Endothelial cell of umbilical vein (primary cell): ENCODE measurements around the gene PAX5. TPM values are rescaled to one million over a fixed set of nuclear protein-coding genes. Genes with fewer than 3 reads are reported as not detected.

Experiments used
- BruUV-seq: library from RNA; stranded (reverse); fragments of 400-500 nt; replicated peaks from 2 replicates; lab custom pipeline; 2021; lab: Mats Ljungman, UMichigan
- CTCF ChIA-PET: fragments of 300-600, 350-600 bp; sonication (Branson Sonifier 250); formaldehyde crosslinking; loops from one replicate; lab custom pipeline; 2021; ENCODE audit warnings: antibody characterized with exemption, inconsistent platforms; lab: Charles Lee
- POLR2A ChIA-PET: fragments of 300-600, 350-600 bp; sonication (Branson Sonifier 250); formaldehyde crosslinking; loops from one replicate; lab custom pipeline; 2021; ENCODE audit warnings: antibody characterized with exemption, inconsistent platforms; lab: Charles Lee
- DNase-seq: peaks from one replicate; pipeline ENCODE4 v3.0.0-alpha.2; 2011; ENCODE audit warnings: low read depth, low spot score
- FAIRE-seq: peaks from 2 replicates; lab custom pipeline; 2011; peaks lifted over from hg19 to GRCh38; lab: Jason Lieb, UNC
- H2AFZ ChIP-seq: 2 replicates; pipeline ENCODE4 v1.6.0; 2012; ENCODE audit warnings: low read depth, low read length, control low read depth, inconsistent platforms
- H3K27ac ChIP-seq: 2 replicates; pipeline ENCODE4 v1.5.1; 2011; ENCODE audit warnings: low read depth, mild to moderate bottlenecking, control low read depth, low read length, moderate library complexity; ENCODE audit not compliant: insufficient read depth
- H3K27me3 ChIP-seq, 2 experiments: 2 replicates each; pipeline versions ENCODE4 v1.6.0 to v1.6.1; 2011; ENCODE audit warnings: low read length in 2 of 2, mixed read lengths in 1 of 2; ENCODE audit not compliant: control insufficient read depth in 2 of 2, insufficient read depth in 2 of 2
- H3K36me3 ChIP-seq, 2 experiments: 2 replicates in 1 of 2; 3 replicates in 1 of 2; pipeline ENCODE4 v1.5.1; 2011; ENCODE audit warnings: low read length in 2 of 2, mild to moderate bottlenecking in 1 of 2, moderate library complexity in 1 of 2; ENCODE audit not compliant: control insufficient read depth in 2 of 2, insufficient read depth in 2 of 2; ENCODE audit errors: extremely low read depth in 1 of 2
- H3K4me1 ChIP-seq: 3 replicates; pipeline ENCODE4 v1.5.1; 2011; ENCODE audit warnings: mild to moderate bottlenecking, low read length; ENCODE audit not compliant: control insufficient read depth, insufficient read depth; ENCODE audit errors: extremely low read depth
- H3K4me2 ChIP-seq: 2 replicates; pipeline ENCODE4 v1.6.1; 2011; ENCODE audit warnings: low read length, control low read depth, mixed read lengths; ENCODE audit not compliant: insufficient read depth
- H3K4me3 ChIP-seq, 3 experiments: fragments of 200-600 bp in 1 of 3; sonication (generic), shearing (Covaris generic) in 1 of 3; replicated peaks in 1 of 3; 2 replicates each; pipeline ENCODE4 v1.5.1; 2011 to 2016; ENCODE audit warnings: control low read depth in 3 of 3, low read length in 3 of 3, mild to moderate bottlenecking in 2 of 3, inconsistent platforms in 1 of 3, low read depth in 1 of 3, moderate library complexity in 1 of 3; ENCODE audit not compliant: insufficient read depth in 1 of 3
- H3K79me2 ChIP-seq: 2 replicates; pipeline ENCODE4 v1.6.0; 2012; ENCODE audit warnings: low read length, inconsistent platforms; ENCODE audit not compliant: control insufficient read depth, insufficient read depth
- H3K9ac ChIP-seq: replicated peaks from 2 replicates; pipeline ENCODE3; 2011; ENCODE audit warnings: low read length, control low read depth; ENCODE audit not compliant: insufficient read depth; ENCODE audit errors: extremely low read depth
- H3K9me1 ChIP-seq: replicated peaks from 3 replicates; pipeline ENCODE4 v1.6.0; 2011; ENCODE audit warnings: mild to moderate bottlenecking, low read length; ENCODE audit not compliant: control insufficient read depth, insufficient read depth; ENCODE audit errors: extremely low read depth
- H3K9me3 ChIP-seq: replicated peaks from 2 replicates; pipeline ENCODE4 v1.5.1; 2012; ENCODE audit warnings: low read length, inconsistent platforms; ENCODE audit not compliant: control insufficient read depth, insufficient read depth
- H4K20me1 ChIP-seq: replicated peaks from 2 replicates; pipeline ENCODE3; 2011; ENCODE audit warnings: mild to moderate bottlenecking, low read length; ENCODE audit not compliant: control insufficient read depth, insufficient read depth; ENCODE audit errors: extremely low read depth
- CTCF ChIP-seq, 2 donors: IDR thresholded peaks; 1 replicate in 1 of 2; 2 replicates in 1 of 2; pipeline ENCODE4 v1.5.1; 2011; ENCODE audit warnings: low read length in 2 of 2, mild to moderate bottlenecking in 2 of 2, moderate library complexity in 2 of 2, control low read depth in 1 of 2, inconsistent platforms in 1 of 2, low read depth in 1 of 2; ENCODE audit not compliant: insufficient read depth in 1 of 2; ENCODE audit errors: extremely low read depth in 1 of 2
- EZH2 ChIP-seq: IDR thresholded peaks from 2 replicates; pipeline ENCODE4 v1.6.1; 2012; ENCODE audit warnings: borderline replicate concordance, low read depth, mild to moderate bottlenecking, moderate library complexity, low read length, inconsistent platforms; ENCODE audit not compliant: severe bottlenecking
- FOS ChIP-seq: IDR thresholded peaks from 2 replicates; pipeline ENCODE4 v1.6.1; 2011; ENCODE audit warnings: mild to moderate bottlenecking, low read length, moderate library complexity, borderline replicate concordance; ENCODE audit not compliant: insufficient read depth
- GATA2 ChIP-seq: IDR thresholded peaks from 2 replicates; pipeline ENCODE4 v1.7.0; 2011; ENCODE audit warnings: low read depth, mild to moderate bottlenecking, moderate library complexity, mixed read lengths, low read length; ENCODE audit not compliant: insufficient read length, insufficient read depth
- JUN ChIP-seq: IDR thresholded peaks from 2 replicates; pipeline ENCODE4 v1.6.1; 2011; ENCODE audit warnings: borderline replicate concordance, low read depth; ENCODE audit not compliant: insufficient read length, insufficient read depth
- MAX ChIP-seq: IDR thresholded peaks from 2 replicates; pipeline ENCODE4 v1.6.1; 2011; ENCODE audit not compliant: insufficient read depth, insufficient read length
- MYC ChIP-seq: IDR thresholded peaks from one replicate; pipeline ENCODE4 v1.6.1; 2011; ENCODE audit warnings: mild to moderate bottlenecking, low read depth, low read length
- POLR2A ChIP-seq: IDR thresholded peaks from 2 replicates; pipeline ENCODE4 v1.6.1; 2012; ENCODE audit warnings: low read depth, mild to moderate bottlenecking, control low read depth, low read length
- POLR2AphosphoS5 ChIP-seq: IDR thresholded peaks from 2 replicates; pipeline ENCODE4 v1.6.1; 2012; ENCODE audit warnings: low read depth, mild to moderate bottlenecking, control low read depth, low read length, moderate library complexity; ENCODE audit not compliant: insufficient read depth
- dilution Hi-C: fragments of 300-500 bp; cut with MboI; formaldehyde crosslinking; loops from one replicate; pipeline ENCODE4 v1.15.0; 2019; ENCODE audit warnings: low sequenced_read_pairs; ENCODE audit not compliant: extremely low pct_ligation_motif_present
- intact Hi-C: fragments of 100-400 bp; cut with micrococcal nuclease; formaldehyde crosslinking; loops from one replicate; pipeline ENCODE4 v1.10.0; 2022
- polyA plus RNA-seq, 4 experiments: library from polyadenylated mRNA; depleted of rRNA in 3 of 4; stranded (reverse) in 3 of 4; unstranded in 1 of 4; fragments of >200 nt; gene quantifications; 2 replicates each; pipeline versions ENCODE4 v1.2.1 to v1.2.3, GENCODE V29; 2011 to 2012; ENCODE audit warnings: missing spikeins in 1 of 4
- total RNA-seq: library from RNA; stranded (reverse); gene quantifications from 2 replicates; pipeline ENCODE4 v1.2.3, GENCODE V29; 2021

PAX5 gene
- total and polyA plus RNA-seq, 2 donors (not counting 3 experiments of a cell fraction or from before 2014, with no cell fraction given) = not detected

GRCh38 chr9:36846621-36847020 is 187.4 kb downstream of the PAX5 start:
- no TSS peak for BruUV-seq
- dilution Hi-C loops (no loop called here), intact Hi-C loops (no loop called here)
- H3K36me3 ChIP-seq = no peaks in the 10 kb centered on the region
- H4K20me1 ChIP-seq = no peaks in the 10 kb centered on the region
- CTCF ChIA-PET = interaction anchor here (1.1 kb wide), 1 partner anchor 149 kb away, joined by 3 read pairs; no protein-coding TSS in a partner anchor
- no peak overlapping the region for H3K9ac ChIP-seq
- H3K27ac ChIP-seq = no peak overlapping the region
- no peaks in the 10 kb centered on the region for H3K79me2 ChIP-seq
- H3K4me1 ChIP-seq = no peaks in the 10 kb centered on the region
- TF ChIP-seq CTCF (IDR thresholded peaks at IDR 0.05; ENCODE audit: extremely low read depth in 1 of 2, insufficient read depth in 1 of 2, low read depth in 1 of 2, low read length in 2 of 2) (no peak), POLR2A (no peak), MYC (no peak)
- H3K4me3 ChIP-seq = no peak overlapping the region
- no peaks in the 10 kb centered on the region for H3K9me3 ChIP-seq
- H3K9me1 ChIP-seq = no peaks in the 10 kb centered on the region
- peaks cover 0 to 6% of the 10 kb centered on the region in 2 experiments for H3K27me3 ChIP-seq
- POLR2A ChIA-PET = no interaction called here
- H2AFZ ChIP-seq = no peak overlapping the region
- FAIRE-seq = no peak
- no peak for DNase-seq
- H3K4me2 ChIP-seq = no peak overlapping the region

- no peaks in the 10 kb centered on the region for H4K20me1 ChIP-seq
- H3K36me3 ChIP-seq = no peaks in the 10 kb centered on the region
- no peak overlapping the region for H3K4me2 ChIP-seq
- dilution Hi-C loops = no loop called here
- no peak for FAIRE-seq
- POLR2A ChIA-PET = no interaction called here
- CTCF ChIA-PET = interaction anchor here (0.8 to 1.1 kb wide), 2 partner anchors 27 to 150 kb away, joined by 3 read pairs; no protein-coding TSS in a partner anchor
- TF ChIP-seq EZH2 = no peak
- no peak for TF ChIP-seq CTCF (IDR thresholded peaks at IDR 0.05; ENCODE audit: extremely low read depth in 1 of 2, insufficient read depth in 1 of 2, low read depth in 1 of 2, low read length in 2 of 2)
- no peak for TF ChIP-seq MYC
- no peak for TF ChIP-seq FOS
- no peak for TF ChIP-seq MAX
- no peak for TF ChIP-seq JUN
- no peak for TF ChIP-seq GATA2
- no peak for TF ChIP-seq POLR2A
- TF ChIP-seq POLR2AphosphoS5 = no peak
- H3K9ac ChIP-seq = no peak overlapping the region
- no peaks in the 10 kb centered on the region for H3K9me3 ChIP-seq
- no peak overlapping the region for H3K4me3 ChIP-seq
- no peak for DNase-seq
- H3K9me1 ChIP-seq = no peaks in the 10 kb centered on the region
- intact Hi-C loops = no loop called here
- H3K79me2 ChIP-seq = no peaks in the 10 kb centered on the region
- no peak overlapping the region for H3K27ac ChIP-seq
- H2AFZ ChIP-seq = no peak overlapping the region
- H3K4me1 ChIP-seq = no peaks in the 10 kb centered on the region
- peaks cover 0 to 4% of the 10 kb centered on the region in 2 experiments for H3K27me3 ChIP-seq
- BruUV-seq = no TSS peak
Observed at GRCh38 chr9:36845844-36846243, 188.2 kb downstream of the PAX5 start.
